IPS DF 6.9 (cell line): ENCODE results near the gene XRN2.

ENCODE experiments used
- DNase-seq: peaks from one replicate; pipeline ENCODE4 v3.0.0-alpha.2; 2013; ENCODE audit warnings: low read depth, low spot score
- H3K27ac ChIP-seq: one replicate; pipeline ENCODE4 v1.5.1; 2013; ENCODE audit warnings: low read length, control low read depth
- H3K27me3 ChIP-seq: 2 replicates; pipeline ENCODE4 v1.6.1; 2013; ENCODE audit warnings: mild to moderate bottlenecking, low read length; ENCODE audit not compliant: control insufficient read depth, insufficient read depth
- H3K36me3 ChIP-seq: 2 replicates; pipeline ENCODE4 v1.6.1; 2013; ENCODE audit warnings: low read length; ENCODE audit not compliant: control insufficient read depth, insufficient read depth
- H3K4me1 ChIP-seq: 2 replicates; pipeline ENCODE4 v1.6.1; 2013; ENCODE audit warnings: low read length; ENCODE audit not compliant: control insufficient read depth, insufficient read depth
- H3K4me3 ChIP-seq: 2 replicates; pipeline ENCODE4 v1.5.1; 2013; ENCODE audit warnings: mild to moderate bottlenecking, low read length
- H3K9me3 ChIP-seq: 2 replicates; pipeline ENCODE4 v1.6.1; 2013; ENCODE audit warnings: low read length, inconsistent platforms; ENCODE audit not compliant: control insufficient read depth, insufficient read depth
- WGBS: extraction: QIAGEN DNeasy Blood & Tissue Kit; methylation state at CpG from one replicate; pipeline ENCODE4 v1.1.7; 2013; ENCODE audit warnings: mixed read lengths, missing lambda C conversion rate; ENCODE audit not compliant: insufficient read length, insufficient coverage; 5-methylcytosine and 5-hydroxymethylcytosine counted together

Gene XRN2

GRCh38 chr20:21322921-21323331 is 19.8 kb downstream of the XRN2 start:
- DNase-seq: no peak
- Histone ChIP-seq H3K4me1 (0 out of 2 replicates have a peak, but pooled peaks cover 2% of the 10 kb centered on the region), H3K27ac (no peak overlapping the region), H3K27me3 (no peaks in the 10 kb centered on the region), H3K36me3 (no peaks in the 10 kb centered on the region), H3K9me3 (no peaks in the 10 kb centered on the region), H3K4me3 (no peak overlapping the region)
- no CpG with 5 or more reads among the region's 3 CpGs for WGBS

DNA sequence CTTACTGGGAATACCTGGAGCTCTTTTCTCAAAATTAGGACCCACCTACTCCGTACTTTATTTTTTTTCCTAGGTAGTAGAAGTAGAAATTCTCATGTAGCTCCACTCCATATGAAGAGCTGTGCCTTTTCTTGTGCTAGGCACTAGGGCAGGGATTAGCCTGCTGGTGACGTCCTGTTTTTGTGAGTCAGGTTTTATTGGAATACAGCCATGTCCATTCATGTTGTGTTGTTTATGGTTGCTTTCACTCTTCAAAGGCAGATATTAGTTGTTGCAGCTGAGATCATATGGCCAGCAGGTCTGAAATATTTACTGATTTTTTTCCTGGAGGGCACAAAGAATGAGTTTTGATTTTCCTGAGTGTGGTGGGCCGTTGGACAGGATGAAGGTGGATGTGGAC is 20.5 kb downstream of the XRN2 start:
- 0 out of 2 replicates have a peak, but pooled peaks cover 2% of the 10 kb centered on the region for H3K4me1 ChIP-seq

GRCh38 chr20:21324126-21324525 is 21.0 kb downstream of the XRN2 start:
- no CpG with 5 or more reads among the region's 2 CpGs for WGBS
- no peak for DNase-seq

More for the DNA sequence above, 20.5 kb downstream of the XRN2 start:
- Histone ChIP-seq H3K27ac (no peak overlapping the region), H3K36me3 (no peaks in the 10 kb centered on the region), H3K9me3 (no peaks in the 10 kb centered on the region), H3K4me3 (no peak overlapping the region), H3K27me3 (no peaks in the 10 kb centered on the region)
- WGBS: no CpG with 5 or more reads among the region's 3 CpGs
- no peak for DNase-seq

GRCh38 chr20:21325296-21325695 is 22.2 kb downstream of the XRN2 start:
- no peaks in the 10 kb centered on the region for H3K27me3 ChIP-seq
- no peaks in the 10 kb centered on the region for H3K36me3 ChIP-seq

More at GRCh38 chr20:21324126-21324525, 21.0 kb downstream of the XRN2 start:
- Histone ChIP-seq H3K4me1 (0 out of 2 replicates have a peak, but pooled peaks cover 2% of the 10 kb centered on the region), H3K36me3 (no peaks in the 10 kb centered on the region), H3K4me3 (no peak overlapping the region), H3K27me3 (no peaks in the 10 kb centered on the region), H3K27ac (no peak overlapping the region), H3K9me3 (no peaks in the 10 kb centered on the region)

GRCh38 chr20:21326700-21327099 is 23.6 kb downstream of the XRN2 start:
- DNase-seq: no peak
- Histone ChIP-seq H3K4me3 (no peak overlapping the region), H3K27me3 (no peaks in the 10 kb centered on the region), H3K9me3 (no peaks in the 10 kb centered on the region), H3K36me3 (no peaks in the 10 kb centered on the region), H3K27ac (no peak overlapping the region), H3K4me1 (0 out of 2 replicates have a peak, but pooled peaks cover 2% of the 10 kb centered on the region)
- no CpG with 5 or more reads among the region's 1 CpG for WGBS

More at GRCh38 chr20:21325296-21325695, 22.2 kb downstream of the XRN2 start:
- no peak for DNase-seq
- Histone ChIP-seq H3K4me3 (no peak overlapping the region), H3K27ac (no peak overlapping the region), H3K9me3 (no peaks in the 10 kb centered on the region), H3K4me1 (0 out of 2 replicates have a peak, but pooled peaks cover 2% of the 10 kb centered on the region)
- no CpG with 5 or more reads among the region's 1 CpG for WGBS

GRCh38 chr20:21336455-21337151 is 33.5 kb downstream of the XRN2 start:
- DNase-seq: no peak
- Histone ChIP-seq H3K4me1 (no peaks in the 10 kb centered on the region), H3K9me3 (no peaks in the 10 kb centered on the region), H3K27ac (no peak overlapping the region), H3K36me3 (peaks cover 15% of the 10 kb centered on the region; the same call in 1 of the 2 replicates), H3K27me3 (no peaks in the 10 kb centered on the region), H3K4me3 (no peak overlapping the region)
- no CpG with 5 or more reads among the region's 2 CpGs for WGBS

DNA sequence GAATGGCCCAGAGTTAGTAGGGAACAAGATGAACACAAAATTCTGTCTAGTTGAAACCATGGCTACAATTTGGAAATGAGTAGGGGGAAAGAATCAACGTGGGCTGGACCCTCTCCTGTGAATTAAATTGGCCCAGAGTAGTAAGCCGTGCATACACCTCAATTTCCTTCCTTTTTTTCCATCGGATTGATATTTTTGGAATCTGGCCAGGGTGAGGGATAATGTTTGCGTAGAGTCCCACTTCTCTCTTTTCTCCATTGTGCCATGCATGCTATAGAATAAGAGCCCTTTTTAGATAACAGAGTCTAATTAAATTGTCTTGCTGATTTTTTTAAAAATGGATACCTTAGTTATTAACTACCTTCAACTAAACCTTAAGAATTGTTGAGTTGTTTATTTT is 35.2 kb downstream of the XRN2 start:
- H3K4me3 ChIP-seq: no peak overlapping the region
- H3K4me1 ChIP-seq: no peaks in the 10 kb centered on the region
- no peak for DNase-seq
- peaks cover 14% of the 10 kb centered on the region; the same call in 1 of the 2 replicates for H3K36me3 ChIP-seq
- no peak overlapping the region for H3K27ac ChIP-seq
- no peaks in the 10 kb centered on the region for H3K27me3 ChIP-seq
- no peaks in the 10 kb centered on the region for H3K9me3 ChIP-seq
- WGBS: no CpG with 5 or more reads among the region's 4 CpGs

DNA sequence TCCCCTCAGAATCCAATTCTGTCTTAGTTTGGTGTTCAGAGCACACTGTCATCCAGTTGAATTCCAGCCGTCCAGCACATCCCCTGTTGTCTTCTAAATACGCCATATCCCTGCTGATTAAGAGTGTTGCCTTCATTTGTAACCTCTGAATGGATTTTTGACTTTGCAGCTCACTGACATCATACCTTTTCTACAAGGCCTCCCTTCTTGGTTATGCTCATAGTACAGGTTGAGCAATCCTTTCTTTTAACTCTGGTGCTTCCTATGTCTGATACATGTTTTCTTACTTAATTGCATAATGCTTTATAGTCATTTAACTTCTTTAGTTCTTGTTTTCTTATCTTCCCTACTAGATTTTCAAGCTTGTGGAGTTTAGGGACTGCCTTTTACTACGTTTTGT is 36.4 kb downstream of the XRN2 start:
- H3K27ac ChIP-seq: no peak overlapping the region
- no peak overlapping the region for H3K4me3 ChIP-seq
- no peaks in the 10 kb centered on the region for H3K4me1 ChIP-seq
- DNase-seq: no peak
- H3K36me3 ChIP-seq: peaks cover 11% of the 10 kb centered on the region; the same call in 1 of the 2 replicates
- H3K9me3 ChIP-seq: no peaks in the 10 kb centered on the region
- no CpG with 5 or more reads among the region's 3 CpGs for WGBS
- no peaks in the 10 kb centered on the region for H3K27me3 ChIP-seq

DNA sequence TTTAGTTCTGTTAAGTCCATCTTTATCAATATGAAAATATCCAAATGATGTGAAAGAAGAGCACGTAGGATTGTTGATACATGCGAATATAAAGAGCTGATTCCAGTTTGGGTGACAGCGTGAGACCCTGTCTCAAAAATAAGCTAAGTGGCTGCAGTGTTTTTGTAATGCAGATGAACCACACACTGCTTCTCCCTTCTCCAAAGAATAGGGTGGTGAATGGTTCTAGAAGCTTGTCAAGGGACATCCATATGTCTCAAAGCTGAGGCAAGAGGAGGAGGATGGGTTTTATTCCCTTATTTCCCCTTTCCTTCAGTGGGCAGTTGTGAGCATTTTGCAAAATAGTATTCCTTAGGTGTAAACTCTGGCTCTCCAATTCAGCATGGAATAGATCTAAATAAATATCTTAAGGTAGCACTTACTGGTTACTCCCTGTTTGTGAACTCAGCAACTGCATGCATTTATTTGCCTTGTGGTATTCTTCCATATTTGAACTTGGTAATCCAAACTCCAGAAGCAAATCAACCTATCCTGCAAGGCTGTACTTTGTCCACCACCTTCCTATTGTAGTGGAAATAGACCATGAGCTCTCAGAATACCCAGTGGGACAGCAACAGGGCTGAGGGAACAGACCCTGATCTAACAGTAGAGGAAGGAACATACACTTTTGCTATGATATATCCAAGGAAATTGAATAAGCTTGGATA is 38.0 kb downstream of the XRN2 start:
- no peaks in the 10 kb centered on the region for H3K27me3 ChIP-seq
- H3K27ac ChIP-seq: no peak overlapping the region
- H3K36me3 ChIP-seq: peaks cover 11% of the 10 kb centered on the region; the same call in 1 of the 2 replicates
- WGBS: no CpG with 5 or more reads among the region's 3 CpGs
- H3K4me1 ChIP-seq: no peaks in the 10 kb centered on the region
- no peak overlapping the region for H3K4me3 ChIP-seq
- no peak for DNase-seq
- no peaks in the 10 kb centered on the region for H3K9me3 ChIP-seq

GRCh38 chr20:21342656-21343345 is 39.7 kb downstream of the XRN2 start:
- Histone ChIP-seq H3K4me3 (no peak overlapping the region), H3K4me1 (no peaks in the 10 kb centered on the region), H3K36me3 (peaks cover 6% of the 10 kb centered on the region; the same call in 1 of the 2 replicates), H3K9me3 (no peaks in the 10 kb centered on the region), H3K27me3 (no peaks in the 10 kb centered on the region), H3K27ac (no peak overlapping the region)
- 100% methylated on average over 1 of the region's 4 CpGs for WGBS
- DNase-seq: no peak
